Superior temporal gyrus (tissue), 1 donor: ENCODE results near the gene CDC73.
"Not testable (repeated sequence)": the region's sequence is repeated elsewhere in the genome, so short reads cannot be mapped to it uniquely, and the experiment has no call there.

Experiments used
- DNase-seq: peaks from one replicate; pipeline ENCODE4 v3.0.0-alpha.2; 2016; ENCODE audit errors: extremely low spot score

Gene CDC73

GRCh38 chr1:193288548-193289080 is 166.8 kb downstream of the CDC73 start:
- not testable (repeated sequence) for DNase-seq

- no peak for DNase-seq
Measured at GRCh38 chr1:193293726-193294125, 171.9 kb downstream of the CDC73 start.

- DNase-seq = no peak
Measured at GRCh38 chr1:193299038-193299437, 177.2 kb downstream of the CDC73 start.

- no peak for DNase-seq
Measured at GRCh38 chr1:193301746-193302145, 179.9 kb downstream of the CDC73 start.

- no peak for DNase-seq
Measured at GRCh38 chr1:193303849-193304248, 182.0 kb downstream of the CDC73 start.
